HCT116 (cell line): ENCODE data around the gene PRRG1. TPM values are rescaled to one million over a fixed set of nuclear protein-coding genes. Genes with fewer than 3 reads are reported as not detected.

ENCODE experiments used
- ATAC-seq: fragments of 200-7000 bp; cut with Tn5 transposase; 2 replicates; pipeline ENCODE4 v1.9.1; 2020; ENCODE audit warnings: mild to moderate bottlenecking, moderate library complexity
- BruUV-seq: library from RNA; stranded (reverse); fragments of 400-500 nt; replicated peaks from 2 replicates; lab custom pipeline; 2021; lab: Mats Ljungman, UMichigan
- CTCF ChIA-PET: fragments of 300-600 bp; sonication (Branson Sonifier 250); formaldehyde crosslinking; loops from one replicate; lab custom pipeline; 2021; ENCODE audit warnings: antibody characterized with exemption; lab: Charles Lee
- POLR2A ChIA-PET: fragments of 300-600, 350-600 bp; sonication (Branson Sonifier 250); formaldehyde crosslinking; loops from one replicate; lab custom pipeline; 2021; ENCODE audit warnings: antibody characterized with exemption; lab: Charles Lee
- RAD21 ChIA-PET, 2 experiments: fragments of 300-600 bp; sonication (Branson Sonifier 250); formaldehyde crosslinking; loops; one replicate each; lab custom pipeline; 2023; ENCODE audit warnings: low total read pairs in 2 of 2; ENCODE audit not compliant: uncharacterized antibody in 2 of 2, unreplicated experiment in 2 of 2, low non-redundant PET in 1 of 2; lab: Charles Lee
- DNase-seq: peaks from one replicate; pipeline ENCODE4 v3.0.0-alpha.2; 2010; ENCODE audit warnings: low read depth, low spot score
- H2AFZ ChIP-seq: fragments of 200-600 bp; shearing (Covaris generic), sonication (generic); 2 replicates; pipeline ENCODE4 v1.6.1; 2017; ENCODE audit warnings: low read depth, mixed run types, mixed read lengths, antibody characterized with exemption, low read length; ENCODE audit not compliant: poor library complexity, severe bottlenecking
- H3K27ac ChIP-seq: 2 replicates; pipeline ENCODE4 v1.5.1; 2012; ENCODE audit warnings: low read depth, low read length
- H3K27me3 ChIP-seq: fragments of 200-600 bp; sonication (generic); 2 replicates; pipeline ENCODE4 v1.6.1; 2016; ENCODE audit warnings: mixed run types, low read length, mixed read lengths; ENCODE audit not compliant: insufficient read depth
- H3K36me3 ChIP-seq, 2 experiments: fragments of 200-500 bp in 1 of 2; fragments of 200-600 bp in 1 of 2; sonication (Bioruptor generic) in 1 of 2; sonication (generic) in 1 of 2; 2 replicates each; pipeline versions ENCODE4 v1.5.1 to v1.6.1; 2014 to 2016; ENCODE audit warnings: low read length in 2 of 2, inconsistent platforms in 1 of 2, mixed read lengths in 1 of 2, mixed run types in 1 of 2; ENCODE audit not compliant: insufficient read depth in 2 of 2, control insufficient read depth in 1 of 2
- H3K4me1 ChIP-seq, 2 experiments: fragments of 200-600 bp in 1 of 2; sonication (generic) in 1 of 2; 2 replicates each; pipeline versions ENCODE4 v1.5.1 to v1.6.1; 2012 to 2017; ENCODE audit warnings: low read length in 2 of 2, inconsistent platforms in 1 of 2, mild to moderate bottlenecking in 1 of 2, mixed read lengths in 1 of 2, mixed run types in 1 of 2, moderate library complexity in 1 of 2; ENCODE audit not compliant: insufficient read depth in 2 of 2, control insufficient read depth in 1 of 2
- H3K4me2 ChIP-seq: fragments of 200-600 bp; sonication (generic); 2 replicates; pipeline ENCODE4 v1.6.1; 2017; ENCODE audit warnings: mixed run types, low read length, mixed read lengths
- H3K4me3 ChIP-seq, 2 experiments: fragments of 200-600 bp in 1 of 2; sonication (generic) in 1 of 2; replicated peaks in 1 of 2; 2 replicates each; pipeline ENCODE4 v1.5.1; 2011 to 2016; ENCODE audit warnings: low read length in 2 of 2, control low read depth in 1 of 2, low read depth in 1 of 2, mild to moderate bottlenecking in 1 of 2, mixed read lengths in 1 of 2, mixed run types in 1 of 2
- H3K79me2 ChIP-seq: fragments of 200-600 bp; sonication (generic); 2 replicates; pipeline ENCODE4 v1.6.1; 2017; ENCODE audit warnings: mild to moderate bottlenecking, mixed run types, low read length, moderate library complexity, mixed read lengths; ENCODE audit not compliant: insufficient read depth
- H3K9ac ChIP-seq: fragments of 200-600 bp; sonication (generic); 2 replicates; pipeline ENCODE4 v1.6.1; 2016; ENCODE audit warnings: low read length, mixed read lengths
- H3K9me2 ChIP-seq: fragments of 200-600 bp; sonication (generic), shearing (Covaris generic); 2 replicates; pipeline ENCODE4 v1.6.1; 2017; ENCODE audit warnings: mixed run types, mild to moderate bottlenecking, moderate library complexity; ENCODE audit not compliant: insufficient read depth
- H3K9me3 ChIP-seq, 2 experiments: fragments of 200-500 bp in 1 of 2; fragments of 200-600 bp in 1 of 2; sonication (Bioruptor generic) in 1 of 2; sonication (generic) in 1 of 2; 2 replicates each; pipeline ENCODE4 v1.6.1; 2014 to 2017; ENCODE audit warnings: low read length in 2 of 2, mixed read lengths in 2 of 2, inconsistent platforms in 1 of 2, low read depth in 1 of 2, mild to moderate bottlenecking in 1 of 2, mixed run types in 1 of 2, moderate library complexity in 1 of 2; ENCODE audit not compliant: control insufficient read depth in 1 of 2, insufficient read depth in 1 of 2
- H4K20me1 ChIP-seq: fragments of 200-600 bp; sonication (generic), shearing (Covaris generic); 2 replicates; pipeline ENCODE4 v1.6.1; 2017; ENCODE audit warnings: mixed run types, mild to moderate bottlenecking, moderate library complexity; ENCODE audit not compliant: insufficient read depth
- CBX3 ChIP-seq: IDR thresholded peaks from 2 replicates; pipeline ENCODE4 v1.6.1; 2012; ENCODE audit warnings: low read depth
- CEBPB ChIP-seq: IDR thresholded peaks from 2 replicates; pipeline ENCODE4 v1.6.1; 2012; ENCODE audit warnings: low read depth
- CTCF ChIP-seq, 3 experiments: fragments of 200-600 bp in 1 of 3; sonication (generic) in 1 of 3; IDR thresholded peaks in 2 of 3; conservative IDR thresholded peaks in 1 of 3; 2 replicates each; pipeline ENCODE4 v1.5.1; 2012 to 2017; ENCODE audit warnings: low read depth in 2 of 3, low read length in 2 of 3, antibody characterized with exemption in 1 of 3, borderline replicate concordance in 1 of 3, control low read depth in 1 of 3, mild to moderate bottlenecking in 1 of 3, mixed read lengths in 1 of 3, mixed run types in 1 of 3, moderate library complexity in 1 of 3; ENCODE audit not compliant: insufficient read depth in 1 of 3
- ELF1 ChIP-seq: IDR thresholded peaks from 2 replicates; pipeline ENCODE4 v1.6.1; 2012; ENCODE audit warnings: low read depth, borderline replicate concordance
- FOSL1 ChIP-seq: IDR thresholded peaks from 2 replicates; pipeline ENCODE4 v1.6.1; 2012; ENCODE audit warnings: low read depth
- JUND ChIP-seq: IDR thresholded peaks from 2 replicates; pipeline ENCODE4 v1.6.1; 2012
- MAX ChIP-seq: IDR thresholded peaks from 2 replicates; pipeline ENCODE4 v1.6.1; 2012
- POLR2AphosphoS5 ChIP-seq: IDR thresholded peaks from 2 replicates; pipeline ENCODE4 v1.6.1; 2011; ENCODE audit warnings: mild to moderate bottlenecking, low read depth, low read length, moderate library complexity
- REST ChIP-seq: IDR thresholded peaks from 2 replicates; pipeline ENCODE4 v1.6.1; 2012; ENCODE audit warnings: low read depth
- SP1 ChIP-seq: IDR thresholded peaks from 2 replicates; pipeline ENCODE4 v1.6.1; 2012; ENCODE audit warnings: low read depth
- SRF ChIP-seq: IDR thresholded peaks from 2 replicates; pipeline ENCODE4 v1.6.1; 2012; ENCODE audit warnings: low read depth
- ZBTB33 ChIP-seq: IDR thresholded peaks from 2 replicates; pipeline ENCODE4 v1.6.1; 2011; ENCODE audit warnings: mild to moderate bottlenecking, low read length, moderate library complexity; ENCODE audit not compliant: insufficient replicate concordance; ENCODE audit errors: extremely low read depth
- ZFX ChIP-seq: fragments of 450-650 bp; IDR thresholded peaks from 2 replicates; pipeline ENCODE4 v1.6.1; 2017
- ZNF274 ChIP-seq: fragments of 200-500 bp; sonication (Bioruptor generic); IDR thresholded peaks from 2 replicates; pipeline ENCODE4 v1.6.1; 2014; ENCODE audit warnings: mild to moderate bottlenecking, low read depth, low read length, inconsistent platforms
- intact Hi-C: fragments of 100-400 bp; cut with micrococcal nuclease; formaldehyde crosslinking; loops from 2 replicates; pipeline ENCODE4 v1.10.0; 2022
- total RNA-seq: library from RNA; stranded (reverse); gene quantifications from one replicate; pipeline ENCODE4 v1.2.1, GENCODE V29; 2021; ENCODE audit not compliant: unreplicated experiment

Gene PRRG1
- total RNA-seq, 1 experiment from 2014 or later: 16.0 TPM

- Histone ChIP-seq H3K79me2 (no peaks in the 10 kb centered on the region), H3K4me3 (no peak overlapping the region), H3K27me3 (no peaks in the 10 kb centered on the region), H3K4me1 (no peaks in the 10 kb centered on the region), H3K27ac (no peak overlapping the region), H2AFZ (no peak overlapping the region), H4K20me1 (no peaks in the 10 kb centered on the region), H3K4me2 (no peak overlapping the region), H3K9me3 (no peaks in the 10 kb centered on the region), H3K9me2 (no peaks in the 10 kb centered on the region), H3K36me3 (no peaks in the 10 kb centered on the region), H3K9ac (no peak overlapping the region)
- ChIA-PET POLR2A (no interaction called here), CTCF (no interaction called here), RAD21 (no interaction called here)
- ATAC-seq (no peak), DNase-seq (no peak)
- intact Hi-C loops: no loop called here
- BruUV-seq: no TSS peak
- TF ChIP-seq CTCF (IDR thresholded peaks at IDR 0.05 in 2 of 3, conservative IDR thresholded peaks at IDR 0.05 in 1 of 3; ENCODE audit: borderline replicate concordance in 1 of 3, insufficient read depth in 1 of 3, low read depth in 2 of 3, low read length in 2 of 3): no peak
- no peak for TF ChIP-seq SP1
- TF ChIP-seq ELF1: no peak
- no peak for TF ChIP-seq JUND
- no peak for TF ChIP-seq FOSL1
- no peak for TF ChIP-seq ZNF274
- TF ChIP-seq ZFX: no peak
- no peak for TF ChIP-seq MAX
Measured at GRCh38 chrX:37405956-37406355, 56.8 kb downstream of the PRRG1 start.

- POLR2A ChIA-PET: no interaction called here
- RAD21 ChIA-PET: no interaction called here
- no peaks in the 10 kb centered on the region for H3K27me3 ChIP-seq
- H3K27ac ChIP-seq: no peak overlapping the region
- H3K4me2 ChIP-seq: no peak overlapping the region
- H3K9me3 ChIP-seq: no peaks in the 10 kb centered on the region
- no peaks in the 10 kb centered on the region for H3K79me2 ChIP-seq
- CTCF ChIA-PET: no interaction called here
- H3K4me1 ChIP-seq: no peaks in the 10 kb centered on the region
- H3K9me2 ChIP-seq: no peaks in the 10 kb centered on the region
- no TSS peak for BruUV-seq
- H2AFZ ChIP-seq: no peak overlapping the region
- no peak overlapping the region for H3K4me3 ChIP-seq
- no peaks in the 10 kb centered on the region for H4K20me1 ChIP-seq
- no peak for DNase-seq
- no peak overlapping the region for H3K9ac ChIP-seq
- intact Hi-C loops: no loop called here
- ATAC-seq: no peak
- H3K36me3 ChIP-seq: no peaks in the 10 kb centered on the region
- TF ChIP-seq ZBTB33 (no peak), ZNF274 (no peak), CEBPB (no peak), ELF1 (no peak), REST (no peak), FOSL1 (no peak), POLR2AphosphoS5 (no peak), SRF (no peak), CBX3 (no peak)
Measured at GRCh38 chrX:37407736-37408135, 58.6 kb downstream of the PRRG1 start.
